Fibroblast of skin of abdomen (primary cell): ENCODE data around the gene MTMR3.
A peak's percentile ranks its signal among the peaks of the same experiment; 100 is the strongest.

Experiments used
- DNase-seq: peaks from one replicate; pipeline ENCODE4 v3.0.0-alpha.2; 2013

MTMR3 gene

DNA sequence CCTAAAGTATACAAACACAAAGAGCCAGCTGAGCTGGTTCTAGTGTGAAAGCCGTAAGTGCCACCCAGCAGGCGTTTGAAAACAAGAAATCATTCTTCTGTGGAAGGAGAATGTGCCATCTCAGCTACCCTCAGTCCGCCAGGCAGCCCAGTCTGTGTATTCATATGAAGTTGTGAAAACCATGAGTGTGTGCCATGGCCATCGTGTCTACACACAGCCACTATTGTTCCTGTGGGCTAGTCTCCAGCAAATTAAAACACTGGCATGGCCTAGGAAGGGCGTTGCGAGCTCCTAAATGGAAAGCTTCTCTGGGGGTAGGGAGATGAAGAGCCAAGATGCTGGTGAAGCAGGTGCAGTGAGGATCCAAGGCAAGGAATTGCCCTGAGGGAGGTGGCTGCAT, 145.8 kb downstream of the MTMR3 start:
- DNase-seq = no peak

- DNase-seq = no peak
Measured at GRCh38 chr22:30029512-30029911, 146.5 kb downstream of the MTMR3 start.

DNA sequence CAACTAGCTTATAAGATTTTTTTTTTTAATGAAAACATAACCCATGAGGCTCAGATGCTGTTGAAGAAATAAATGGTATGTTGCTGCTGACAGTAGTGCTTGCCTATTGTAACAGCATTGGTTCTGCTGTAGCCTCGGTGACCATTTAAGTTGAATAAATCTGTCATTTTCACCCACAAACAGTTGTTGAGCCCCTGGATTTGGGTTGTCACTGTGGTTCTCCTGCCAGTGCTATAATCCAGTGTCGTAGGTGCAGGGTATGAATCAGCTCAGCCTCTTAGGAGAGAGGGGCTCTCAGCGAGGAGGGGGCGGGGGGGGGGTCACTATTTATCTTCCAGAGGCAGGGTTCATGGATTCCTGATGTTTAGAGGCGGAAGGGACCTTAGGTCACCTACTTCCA, 147.4 kb downstream of the MTMR3 start:
- no peak for DNase-seq

DNA sequence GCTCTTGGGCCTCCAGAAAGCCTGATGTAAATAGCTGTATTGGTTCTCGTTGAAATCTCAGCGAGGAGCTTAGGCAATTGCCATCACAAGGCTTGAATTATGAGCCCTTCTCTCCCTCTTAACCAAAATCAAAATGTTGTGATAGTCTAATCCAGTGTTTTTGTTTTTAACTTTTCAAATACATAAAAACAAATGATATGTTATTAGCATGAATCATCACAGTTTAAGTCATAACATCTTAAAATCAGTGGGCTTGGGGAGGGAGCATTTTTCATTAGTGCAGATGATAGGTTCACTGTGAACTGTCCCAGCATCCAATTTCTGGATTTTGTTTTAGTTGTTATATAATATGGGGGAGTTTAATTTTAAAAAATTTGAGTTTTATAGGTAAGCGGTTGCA, 148.4 kb downstream of the MTMR3 start:
- no peak for DNase-seq

DNA sequence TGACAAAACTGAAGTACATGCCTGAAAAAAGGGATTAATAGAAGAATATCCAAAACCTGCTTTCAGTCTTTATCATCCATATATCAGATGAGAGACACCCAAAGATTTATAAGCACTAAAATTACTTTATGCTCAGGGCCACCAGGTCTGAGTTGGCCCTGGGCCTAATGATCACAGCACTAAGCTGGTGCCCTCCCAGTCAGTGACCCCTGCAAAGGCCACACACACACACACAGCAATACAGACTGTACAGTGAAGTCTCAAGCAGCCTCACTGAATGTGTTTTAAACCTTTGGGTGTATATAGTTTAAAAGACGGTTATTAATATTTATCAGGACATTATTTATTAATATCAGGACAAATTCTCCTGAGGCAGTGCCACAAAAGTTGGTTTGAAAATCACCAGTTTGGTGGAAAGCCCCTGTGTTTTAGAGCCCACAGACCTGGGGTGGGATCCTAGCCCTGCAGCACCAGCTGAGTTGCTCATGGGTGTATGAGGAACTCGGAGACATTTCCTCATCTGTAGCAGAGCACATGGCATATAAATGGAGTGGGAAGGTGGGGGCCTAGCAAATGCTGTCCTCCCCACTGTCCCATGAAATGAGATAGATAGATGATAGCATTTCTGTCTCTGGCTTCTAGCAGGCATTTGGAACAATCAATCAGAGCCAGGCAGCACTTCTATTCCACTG, 148.9 kb downstream of the MTMR3 start:
- DNase-seq = no peak

DNA sequence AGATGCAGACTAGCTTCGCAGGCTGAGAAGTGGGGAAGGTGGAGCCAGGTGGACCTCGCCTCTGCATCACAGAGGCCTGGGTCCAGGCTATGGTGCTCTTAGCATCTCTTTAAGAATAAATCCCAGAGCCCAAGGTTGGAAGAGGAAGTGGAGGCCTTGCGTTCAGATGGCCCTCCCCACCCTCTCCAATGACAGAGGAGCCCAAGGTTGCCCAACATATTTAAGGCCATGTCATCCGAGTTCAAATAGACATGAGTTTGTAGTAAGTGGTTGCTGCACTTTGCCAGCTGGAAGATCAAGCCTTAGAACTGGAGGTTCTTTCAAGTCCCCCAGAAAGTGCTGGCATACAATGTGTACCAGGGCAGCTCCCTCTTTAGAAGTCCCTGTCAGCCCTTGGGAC, 150.2 kb downstream of the MTMR3 start:
- DNase-seq = no peak

GRCh38 chr22:30033901-30034300, 150.9 kb downstream of the MTMR3 start:
- no peak for DNase-seq

DNA sequence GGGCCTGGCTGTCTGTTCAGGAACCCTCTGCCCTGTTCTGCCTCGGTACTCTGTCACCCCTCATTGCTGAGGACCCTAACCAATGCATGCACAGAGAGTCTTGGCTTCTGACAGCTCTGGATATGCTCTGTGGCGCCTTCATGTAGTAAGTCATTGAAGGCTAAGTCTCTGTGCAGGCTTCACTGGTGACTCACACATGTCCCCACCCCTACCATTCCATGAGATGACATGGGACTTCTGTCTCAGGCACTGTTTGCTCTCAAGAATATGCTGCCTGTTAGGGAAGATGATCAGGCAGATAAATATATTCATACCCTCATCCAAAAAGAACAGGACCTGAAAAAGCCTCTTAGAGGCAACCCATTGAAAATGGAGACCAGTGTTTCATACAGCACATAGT, 153.7 kb downstream of the MTMR3 start:
- DNase-seq = no peak

DNA sequence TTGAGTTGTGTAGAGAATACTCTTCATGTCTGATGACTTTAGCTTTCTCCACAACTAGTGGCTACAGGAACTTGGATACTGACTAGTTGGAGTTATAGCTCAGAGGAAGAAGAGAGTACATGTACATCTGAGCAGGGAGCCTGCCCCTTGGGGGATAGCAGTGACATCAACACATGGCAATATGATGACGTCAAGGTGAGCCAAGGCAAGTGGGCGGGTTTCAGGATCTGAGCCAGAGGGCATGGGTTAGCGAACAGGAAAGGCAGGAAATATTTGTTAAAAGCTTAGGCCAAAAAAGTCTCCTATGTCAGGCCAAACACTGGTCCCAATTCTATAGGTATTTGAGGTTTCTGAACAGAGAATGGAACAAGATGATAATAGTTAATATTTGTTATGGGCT, 155.2 kb downstream of the MTMR3 start:
- DNase-seq = peak; percentile 42

DNA sequence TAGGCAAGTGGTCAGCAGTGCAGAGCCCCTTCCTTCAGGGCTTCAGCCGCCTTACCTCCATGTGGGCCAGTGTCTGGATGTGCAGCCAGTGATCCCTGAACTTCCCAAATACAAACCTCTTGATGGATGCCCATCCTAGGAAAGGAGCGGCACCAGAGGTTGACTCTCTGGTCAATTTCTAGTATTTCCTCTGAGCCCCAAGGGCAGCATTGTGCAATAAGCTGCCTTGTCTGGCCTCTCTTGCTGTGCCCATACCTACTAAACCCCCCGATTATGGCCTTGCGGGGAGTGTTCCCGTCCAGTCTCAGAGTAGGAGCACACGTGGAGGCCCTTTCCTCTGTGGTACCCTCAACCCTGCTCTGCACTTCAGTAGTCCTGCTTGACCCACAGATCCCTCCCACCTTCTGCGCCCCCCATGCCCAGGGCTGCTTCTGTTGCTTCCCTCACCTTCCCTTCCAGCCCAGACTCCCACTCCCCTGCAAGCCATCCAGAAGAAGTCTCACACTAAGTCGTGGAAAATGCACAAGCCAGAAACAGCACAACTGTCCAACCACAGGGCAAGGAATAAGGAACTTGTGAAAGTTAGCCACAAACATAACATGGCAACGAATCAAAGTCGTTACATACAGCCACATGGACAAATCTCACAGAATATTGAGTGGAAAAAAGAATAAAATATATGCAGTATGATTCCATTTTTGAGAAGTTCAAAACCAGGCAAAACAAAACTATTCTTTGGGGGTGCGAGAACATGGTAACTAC, 157.7 kb downstream of the MTMR3 start:
- DNase-seq = no peak

DNA sequence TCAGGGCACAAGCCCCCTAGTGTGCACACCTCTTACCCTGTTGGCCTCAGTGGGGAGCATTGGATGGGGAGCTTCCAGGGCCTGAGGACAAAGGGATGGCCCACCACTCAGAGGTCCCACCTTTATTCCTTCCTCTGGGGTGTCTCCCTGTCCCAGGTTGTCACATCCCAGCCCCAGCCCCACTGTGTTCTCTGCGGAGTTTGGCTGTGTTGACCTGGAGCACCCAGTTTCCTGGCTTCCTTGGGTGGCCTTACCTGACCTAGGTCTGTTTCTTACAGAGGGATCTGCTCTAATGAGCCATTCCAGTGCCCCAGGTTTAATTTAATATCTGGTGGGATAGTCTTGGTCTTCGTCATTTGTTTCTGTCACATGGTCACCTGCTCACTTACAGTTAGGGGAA, 158.5 kb downstream of the MTMR3 start:
- DNase-seq = no peak

DNA sequence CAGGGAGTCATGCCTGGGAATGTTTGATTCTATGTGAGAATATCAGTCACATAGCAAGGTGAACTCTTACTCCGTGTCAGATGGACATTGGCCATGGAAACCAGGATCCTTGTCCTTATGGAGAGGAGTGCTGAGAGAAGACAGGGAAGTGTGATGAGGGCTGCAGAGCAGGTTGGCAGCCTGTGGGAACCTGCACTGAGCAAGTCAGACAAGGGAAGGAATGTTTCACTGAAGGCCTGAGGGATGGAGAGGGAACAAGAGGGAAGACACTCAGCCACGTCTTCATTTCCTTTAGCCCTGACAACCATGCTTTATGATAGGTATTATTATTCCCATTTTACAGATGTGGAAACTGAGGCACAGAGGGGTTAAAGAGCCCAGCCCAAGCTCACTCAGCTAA, 158.9 kb downstream of the MTMR3 start:
- DNase-seq = no peak

GRCh38 chr22:30043161-30043560, 160.2 kb downstream of the MTMR3 start:
- DNase-seq = no peak

DNA sequence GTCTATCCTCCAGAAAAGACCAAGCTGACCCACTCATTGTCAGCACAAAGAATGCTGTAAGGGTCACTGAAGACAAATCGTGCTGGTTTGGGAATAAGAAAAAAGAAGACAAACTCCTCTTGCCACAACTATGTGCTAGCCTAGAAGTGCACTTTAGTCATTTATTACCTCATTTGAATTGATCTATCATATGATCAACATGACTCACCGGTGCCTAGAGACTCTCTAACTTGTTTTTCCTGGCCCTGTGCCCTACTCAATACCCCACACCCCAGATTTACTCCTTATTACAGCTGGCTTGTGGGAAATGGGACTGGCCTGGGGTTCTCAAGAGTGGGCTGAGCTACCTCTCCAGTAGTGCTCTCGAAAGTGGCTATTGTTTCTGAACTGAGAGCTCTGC, 161.4 kb downstream of the MTMR3 start:
- DNase-seq = peak; percentile 90

- no peak for DNase-seq
Measured at GRCh38 chr22:30044881-30045493, 162.0 kb downstream of the MTMR3 start.

- DNase-seq = no peak
Measured at GRCh38 chr22:30045494-30045887, 162.5 kb downstream of the MTMR3 start.

DNA sequence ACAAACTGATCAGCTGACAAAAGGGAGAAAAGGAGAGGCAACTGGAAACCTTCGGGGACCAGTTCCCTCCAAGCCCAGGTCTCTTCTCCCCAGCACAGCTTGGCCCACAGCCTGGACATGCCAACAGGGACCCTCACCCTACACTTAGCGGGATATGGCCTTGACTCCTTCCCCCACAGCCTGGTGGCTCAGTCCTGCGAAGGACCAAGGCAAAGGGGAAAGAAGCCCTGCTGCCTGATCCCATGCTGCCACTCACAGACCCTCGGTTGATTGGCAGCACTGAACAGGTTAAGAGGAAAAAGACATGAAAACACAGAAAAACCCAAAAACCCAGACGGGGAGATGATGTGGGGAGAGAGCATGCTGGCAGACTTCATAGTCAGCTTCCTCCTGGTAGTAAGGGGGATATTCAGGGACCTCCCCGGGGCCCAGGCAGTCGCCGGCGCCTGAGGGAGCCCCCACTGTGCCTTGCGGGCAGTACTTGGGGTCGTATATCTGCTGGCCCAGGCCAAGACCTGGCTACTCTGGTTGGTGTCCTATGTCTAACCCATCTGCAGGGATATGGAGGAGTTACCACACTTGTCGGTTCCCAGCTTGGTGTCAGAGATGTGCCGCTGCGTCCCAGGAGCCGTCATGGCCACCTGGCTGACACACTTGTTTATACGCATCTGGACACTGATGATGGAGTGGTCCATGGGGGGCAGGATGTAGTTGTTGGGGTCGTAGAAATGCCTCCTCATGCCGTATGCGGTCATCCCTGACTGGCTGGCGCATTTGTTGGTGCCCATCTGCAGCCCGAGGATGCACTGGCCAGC, 163.1 kb downstream of the MTMR3 start:
- DNase-seq = no peak

DNA sequence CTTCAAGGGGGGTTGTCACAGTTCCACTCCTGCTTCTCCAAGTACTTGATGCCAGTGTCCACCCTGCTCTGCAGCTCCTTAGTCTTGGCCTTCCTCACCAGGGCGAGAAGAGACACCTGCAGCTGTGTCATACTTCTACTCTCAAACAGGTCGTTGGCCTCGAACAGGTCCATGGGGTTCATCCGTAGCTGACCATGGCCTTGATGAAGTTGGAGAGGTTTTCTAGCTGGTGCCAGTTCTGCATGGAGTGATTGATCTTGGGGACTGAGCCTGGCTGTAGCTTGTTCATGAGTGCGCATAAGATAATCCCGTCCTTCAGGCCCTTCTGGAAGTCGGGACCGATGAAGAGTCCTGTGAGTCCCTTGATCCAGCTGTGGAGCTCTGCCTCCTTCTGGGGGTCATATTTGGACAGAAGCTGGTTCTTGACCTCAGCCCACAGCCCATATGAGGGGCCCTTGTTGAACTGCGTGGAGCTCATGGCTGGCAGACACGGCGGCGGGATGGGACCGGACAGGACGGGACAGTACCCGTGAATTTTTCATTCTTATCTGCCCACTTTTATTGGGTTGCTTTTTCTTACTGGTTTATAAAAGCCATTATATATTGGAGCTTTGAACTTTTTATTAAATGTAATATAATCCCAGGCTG, 163.9 kb downstream of the MTMR3 start:
- DNase-seq = no peak

DNA sequence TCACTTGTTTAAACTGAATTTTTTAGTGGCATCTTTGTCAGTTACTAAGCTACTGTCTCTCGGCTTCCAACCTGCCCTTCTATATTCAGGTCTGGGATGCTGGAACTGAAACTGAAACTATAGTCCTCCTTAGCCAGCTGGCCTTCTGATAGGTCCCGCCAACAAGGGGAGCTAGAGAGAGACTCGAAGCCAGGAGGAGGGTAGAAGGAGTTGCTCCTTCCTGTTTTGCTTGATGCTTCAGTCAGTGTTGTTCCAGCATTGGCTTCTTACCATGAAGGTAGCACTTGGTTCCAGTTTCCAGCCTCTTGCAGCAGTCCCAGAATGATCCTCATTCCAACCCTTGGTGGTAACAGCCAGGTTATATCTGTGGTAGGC, 164.4 kb downstream of the MTMR3 start:
- DNase-seq = no peak

DNA sequence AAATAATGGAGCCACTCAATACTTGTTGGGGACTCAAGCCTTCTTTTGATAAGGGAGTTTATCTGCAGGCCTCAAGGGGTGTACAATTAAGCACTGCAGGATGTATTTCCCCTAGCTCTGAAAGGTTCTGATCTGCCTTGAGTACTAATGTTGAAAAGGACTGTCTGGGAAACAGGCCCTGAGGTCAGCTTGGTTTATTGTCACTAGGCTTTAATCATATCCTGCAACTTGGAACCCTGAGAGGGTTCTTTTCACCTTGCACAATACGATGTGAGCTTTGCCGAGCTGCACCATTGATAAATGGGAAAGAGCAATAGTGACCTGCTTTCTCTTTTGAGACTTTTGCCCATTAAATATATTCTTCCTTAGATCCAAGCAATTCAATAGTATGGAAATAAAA, 165.7 kb downstream of the MTMR3 start:
- no peak for DNase-seq

DNA sequence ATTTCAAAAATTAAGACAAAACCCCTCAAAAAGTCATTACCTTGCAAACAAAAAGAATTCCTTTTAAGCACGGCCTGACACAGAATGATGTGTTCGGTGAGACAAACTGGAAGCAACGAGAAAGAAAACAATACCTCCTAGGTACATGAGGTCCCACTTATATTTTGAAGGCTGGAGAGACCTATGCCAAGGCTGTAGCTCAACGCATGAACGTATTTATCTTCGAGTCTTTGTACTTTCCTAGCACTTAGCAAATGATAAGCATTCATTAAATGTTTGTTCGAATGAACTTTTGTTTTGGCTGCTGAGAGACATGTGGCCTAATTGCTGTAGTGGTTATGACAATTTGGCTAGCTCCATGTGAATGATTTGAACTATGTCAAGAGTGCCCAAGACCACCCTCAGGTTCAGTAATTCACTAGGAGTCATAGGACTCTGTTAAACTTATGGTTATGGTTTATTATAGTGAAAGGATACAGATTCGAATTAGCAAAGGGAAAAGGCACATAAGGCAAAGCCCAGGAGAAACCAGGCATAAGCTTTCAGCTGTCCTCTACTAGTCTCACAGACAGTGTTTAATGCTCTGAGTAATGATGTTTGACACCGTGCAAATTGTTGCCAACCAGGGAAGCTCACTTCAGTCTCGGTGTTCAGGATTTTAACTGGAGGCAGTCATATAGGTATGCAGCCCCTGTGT, 171.2 kb downstream of the MTMR3 start:
- DNase-seq = no peak

DNA sequence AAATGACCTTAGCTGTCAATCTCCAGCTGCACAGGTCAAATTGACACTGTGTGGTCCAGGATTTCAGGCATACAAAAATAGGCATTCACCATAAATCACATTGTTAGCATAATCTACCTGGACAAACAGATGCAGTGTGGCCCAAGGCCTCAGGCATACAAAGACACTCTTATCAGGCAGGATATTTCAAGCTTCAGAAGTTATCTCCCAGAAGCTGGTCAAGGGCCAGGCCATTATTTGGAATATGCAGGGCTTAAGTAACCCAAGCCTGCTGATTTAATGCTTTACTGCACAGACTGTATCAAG, 171.7 kb downstream of the MTMR3 start:
- DNase-seq = no peak
